Measurements from ENCODE around the gene ALK. TPM values are rescaled to one million over a fixed set of nuclear protein-coding genes. Genes with fewer than 3 reads are reported as not detected.

ALK gene
- total RNA-seq, 2 donors from 2014 or later: 0.25 TPM; not detected in 1

GRCh38 chr2:29388071-29388470, 533.3 kb downstream of the ALK start:
- Mint-ChIP-seq H3K27ac (no peak overlapping the region), H3K36me3 (ENCODE audit: insufficient read depth in 2 of 2) (no peaks in the 10 kb centered on the region), H3K4me3 (no peak overlapping the region), H3K4me1 (ENCODE audit: low read depth) (no peaks in the 10 kb centered on the region), H3K9me3 (no peaks in the 10 kb centered on the region), H3K27me3 (ENCODE audit: low read depth) (peaks cover 7% of the 10 kb centered on the region)
- ATAC-seq (replicated peaks in 1 of 2) (no peak), DNase-seq (no peak)

- no peaks in the 10 kb centered on the region for H3K36me3 Mint-ChIP-seq (ENCODE audit: insufficient read depth in 2 of 2)
Observed at GRCh38 chr2:29382486-29382885, 538.9 kb downstream of the ALK start.

GRCh38 chr2:29377788-29378187, 543.6 kb downstream of the ALK start:
- no peak overlapping the region for H3K27ac Mint-ChIP-seq

More at GRCh38 chr2:29382486-29382885, 538.9 kb downstream of the ALK start:
- Mint-ChIP-seq H3K27me3 (ENCODE audit: low read depth) (peaks cover 14% of the 10 kb centered on the region), H3K9me3 (no peaks in the 10 kb centered on the region), H3K4me1 (ENCODE audit: low read depth) (no peaks in the 10 kb centered on the region), H3K27ac (no peak overlapping the region), H3K4me3 (no peak overlapping the region)
- ATAC-seq (replicated peaks in 1 of 2) (no peak), DNase-seq (no peak)

GRCh38 chr2:29376541-29376940, 544.8 kb downstream of the ALK start:
- Mint-ChIP-seq H3K9me3 (no peaks in the 10 kb centered on the region), H3K4me1 (ENCODE audit: low read depth) (no peaks in the 10 kb centered on the region), H3K27me3 (ENCODE audit: low read depth) (peaks cover 6% of the 10 kb centered on the region), H3K27ac (no peak overlapping the region), H3K36me3 (ENCODE audit: insufficient read depth in 2 of 2) (no peaks in the 10 kb centered on the region), H3K4me3 (no peak overlapping the region)
- ATAC-seq (replicated peaks in 1 of 2) (no peak), DNase-seq (no peak)

More at GRCh38 chr2:29377788-29378187, 543.6 kb downstream of the ALK start:
- DNase-seq: no peak
- Mint-ChIP-seq H3K4me1 (ENCODE audit: low read depth) (no peaks in the 10 kb centered on the region), H3K36me3 (ENCODE audit: insufficient read depth in 2 of 2) (no peaks in the 10 kb centered on the region), H3K4me3 (no peak overlapping the region), H3K27me3 (ENCODE audit: low read depth) (peaks cover 18% of the 10 kb centered on the region), H3K9me3 (no peaks in the 10 kb centered on the region)
- ATAC-seq (replicated peaks in 1 of 2): no peak

GRCh38 chr2:29375843-29376242, 545.5 kb downstream of the ALK start:
- no peak for DNase-seq
- ATAC-seq (replicated peaks in 1 of 2): no peak
- Mint-ChIP-seq H3K9me3 (no peaks in the 10 kb centered on the region), H3K36me3 (ENCODE audit: insufficient read depth in 2 of 2) (no peaks in the 10 kb centered on the region), H3K4me1 (ENCODE audit: low read depth) (no peaks in the 10 kb centered on the region), H3K27ac (no peak overlapping the region), H3K27me3 (ENCODE audit: low read depth) (peaks cover 7% of the 10 kb centered on the region), H3K4me3 (no peak overlapping the region)

- Mint-ChIP-seq H3K27ac (no peak overlapping the region), H3K4me1 (ENCODE audit: low read depth) (no peaks in the 10 kb centered on the region), H3K36me3 (ENCODE audit: insufficient read depth in 2 of 2) (no peaks in the 10 kb centered on the region), H3K9me3 (no peaks in the 10 kb centered on the region), H3K4me3 (no peak overlapping the region), H3K27me3 (ENCODE audit: low read depth) (peaks cover 17% of the 10 kb centered on the region)
- no peak for DNase-seq
- no peak for ATAC-seq (replicated peaks in 1 of 2)
Observed at GRCh38 chr2:29374823-29375222, 546.6 kb downstream of the ALK start.

GRCh38 chr2:29373870-29374269, 547.5 kb downstream of the ALK start:
- Mint-ChIP-seq H3K27me3 (ENCODE audit: low read depth) (peaks cover 26% of the 10 kb centered on the region), H3K4me3 (no peak overlapping the region), H3K4me1 (ENCODE audit: low read depth) (no peaks in the 10 kb centered on the region), H3K9me3 (no peaks in the 10 kb centered on the region), H3K36me3 (ENCODE audit: insufficient read depth in 2 of 2) (no peaks in the 10 kb centered on the region), H3K27ac (no peak overlapping the region)
- no peak for ATAC-seq (replicated peaks in 1 of 2)
- DNase-seq: no peak

GRCh38 chr2:29372185-29372584, 549.2 kb downstream of the ALK start:
- H3K4me1 Mint-ChIP-seq (ENCODE audit: low read depth): no peaks in the 10 kb centered on the region
- no peaks in the 10 kb centered on the region for H3K36me3 Mint-ChIP-seq (ENCODE audit: insufficient read depth in 2 of 2)
- no peak overlapping the region for H3K27ac Mint-ChIP-seq
- no peaks in the 10 kb centered on the region for H3K9me3 Mint-ChIP-seq
- H3K27me3 Mint-ChIP-seq (ENCODE audit: low read depth): peaks cover 27% of the 10 kb centered on the region
- no peak overlapping the region for H3K4me3 Mint-ChIP-seq
- DNase-seq (no peak), ATAC-seq (replicated peaks in 1 of 2) (no peak)

GRCh38 chr2:29370581-29371125, 550.7 kb downstream of the ALK start:
- ATAC-seq (replicated peaks in 1 of 2): no peak

GRCh38 chr2:29370173-29370572, 551.2 kb downstream of the ALK start:
- ATAC-seq (replicated peaks in 1 of 2): no peak
- no peak for DNase-seq
- no peaks in the 10 kb centered on the region for H3K4me1 Mint-ChIP-seq (ENCODE audit: low read depth)
- no peaks in the 10 kb centered on the region for H3K9me3 Mint-ChIP-seq
- no peak overlapping the region for H3K27ac Mint-ChIP-seq
- no peaks in the 10 kb centered on the region for H3K36me3 Mint-ChIP-seq (ENCODE audit: insufficient read depth in 2 of 2)
- H3K4me3 Mint-ChIP-seq: no peak overlapping the region
- peaks cover 29% of the 10 kb centered on the region for H3K27me3 Mint-ChIP-seq (ENCODE audit: low read depth)

More at GRCh38 chr2:29370581-29371125, 550.7 kb downstream of the ALK start:
- Mint-ChIP-seq H3K27ac (no peak overlapping the region), H3K9me3 (no peaks in the 10 kb centered on the region), H3K27me3 (ENCODE audit: low read depth) (peaks cover 29% of the 10 kb centered on the region), H3K4me1 (ENCODE audit: low read depth) (no peaks in the 10 kb centered on the region), H3K36me3 (ENCODE audit: insufficient read depth in 2 of 2) (no peaks in the 10 kb centered on the region), H3K4me3 (no peak overlapping the region)
- no peak for DNase-seq

GRCh38 chr2:29368659-29369040, 552.7 kb downstream of the ALK start:
- H3K4me1 Mint-ChIP-seq (ENCODE audit: low read depth): no peaks in the 10 kb centered on the region
- no peaks in the 10 kb centered on the region for H3K9me3 Mint-ChIP-seq
- H3K27ac Mint-ChIP-seq: no peak overlapping the region
- no peak overlapping the region for H3K4me3 Mint-ChIP-seq
- DNase-seq (no peak), ATAC-seq (replicated peaks in 1 of 2) (no peak)
- peaks cover 36% of the 10 kb centered on the region for H3K27me3 Mint-ChIP-seq (ENCODE audit: low read depth)
- no peaks in the 10 kb centered on the region for H3K36me3 Mint-ChIP-seq (ENCODE audit: insufficient read depth in 2 of 2)

GRCh38 chr2:29367986-29368658, 553.3 kb downstream of the ALK start:
- H3K27me3 Mint-ChIP-seq (ENCODE audit: low read depth): peaks cover 38% of the 10 kb centered on the region

GRCh38 chr2:29363111-29363510, 558.3 kb downstream of the ALK start:
- H3K9me3 Mint-ChIP-seq: no peaks in the 10 kb centered on the region
- DNase-seq (no peak), ATAC-seq (replicated peaks in 1 of 2) (no peak)
- H3K4me3 Mint-ChIP-seq: no peak overlapping the region
- peaks cover 30% of the 10 kb centered on the region for H3K27me3 Mint-ChIP-seq (ENCODE audit: low read depth)
- no peaks in the 10 kb centered on the region for H3K4me1 Mint-ChIP-seq (ENCODE audit: low read depth)
- H3K27ac Mint-ChIP-seq: no peak overlapping the region
- H3K36me3 Mint-ChIP-seq (ENCODE audit: insufficient read depth in 2 of 2): no peaks in the 10 kb centered on the region

More at GRCh38 chr2:29367986-29368658, 553.3 kb downstream of the ALK start:
- Mint-ChIP-seq H3K27ac (no peak overlapping the region), H3K9me3 (no peaks in the 10 kb centered on the region), H3K4me1 (ENCODE audit: low read depth) (no peaks in the 10 kb centered on the region), H3K4me3 (no peak overlapping the region), H3K36me3 (ENCODE audit: insufficient read depth in 2 of 2) (no peaks in the 10 kb centered on the region)
- no peak for ATAC-seq (replicated peaks in 1 of 2)
- DNase-seq: no peak

- peaks cover 30% of the 10 kb centered on the region for H3K27me3 Mint-ChIP-seq (ENCODE audit: low read depth)
- H3K27ac Mint-ChIP-seq: no peak overlapping the region
- no peak overlapping the region for H3K4me3 Mint-ChIP-seq
- ATAC-seq (replicated peaks in 1 of 2) (no peak), DNase-seq (no peak)
- no peaks in the 10 kb centered on the region for H3K36me3 Mint-ChIP-seq (ENCODE audit: insufficient read depth in 2 of 2)
- no peaks in the 10 kb centered on the region for H3K9me3 Mint-ChIP-seq
- H3K4me1 Mint-ChIP-seq (ENCODE audit: low read depth): no peaks in the 10 kb centered on the region
Observed at GRCh38 chr2:29361231-29361630, 560.2 kb downstream of the ALK start.
